ENCODE measurements around the gene GABRA6.

GRCh38 chr5:161709239-161709638 lies 23.7 kb downstream of the GABRA6 start:
- TF ChIP-seq MAFK (IDR thresholded peaks at IDR 0.05; ENCODE audit: partially characterized antibody) (no peak), POLR2A (IDR thresholded peaks at IDR 0.05; ENCODE audit: low read length) (no peak), SMC3 (IDR thresholded peaks at IDR 0.05) (no peak), CTCF (IDR thresholded peaks at IDR 0.05) (no peak), POLR2AphosphoS2 (conservative IDR thresholded peaks at IDR 0.05; ENCODE audit: low read length) (no peak), RNF2 (IDR thresholded peaks at IDR 0.05; ENCODE audit: borderline replicate concordance, low read depth) (no peak), CHD4 (IDR thresholded peaks at IDR 0.05; ENCODE audit: borderline replicate concordance) (no peak)
